Activated CD8-positive, alpha-beta T cell treated with anti-CD3 and anti-CD28 coated beads for 36 hours (primary cell): ENCODE data around the gene RAB13. TPM values are rescaled to one million over a fixed set of nuclear protein-coding genes. Genes with fewer than 3 reads are reported as not detected.
"Not testable (repeated sequence)": the region's sequence is repeated elsewhere in the genome, so short reads cannot be mapped to it uniquely, and the experiment has no call there.

ENCODE experiments used
- ATAC-seq: fragments of 200-7000 bp; cut with Tn5 transposase; one replicate; pipeline ENCODE4 v1.10.0; 2021; ENCODE audit warnings: mild to moderate bottlenecking, moderate library complexity
- CTCF ChIA-PET: fragments of 350-600 bp; sonication (Branson Sonifier 250); formaldehyde crosslinking; loops from one replicate; lab custom pipeline; 2021; ENCODE audit warnings: antibody characterized with exemption; lab: Charles Lee
- POLR2A ChIA-PET: fragments of 350-600 bp; sonication (Branson Sonifier 250); formaldehyde crosslinking; loops from one replicate; lab custom pipeline; 2021; ENCODE audit warnings: antibody characterized with exemption; lab: Charles Lee
- DNase-seq: peaks from one replicate; pipeline ENCODE4 v3.0.0-alpha.2; 2020
- H3K27ac Mint-ChIP-seq: one replicate; pipeline ENCODE4 v1.8.0; 2021; ENCODE audit warnings: mild to moderate bottlenecking, mixed read lengths
- H3K27me3 Mint-ChIP-seq: one replicate; pipeline ENCODE4 v1.8.0; 2021; ENCODE audit warnings: mixed read lengths
- H3K36me3 Mint-ChIP-seq: one replicate; pipeline ENCODE4 v1.8.0; 2021; ENCODE audit warnings: low read depth, mixed read lengths
- H3K4me1 Mint-ChIP-seq: one replicate; pipeline ENCODE4 v1.8.0; 2021; ENCODE audit warnings: low read depth, mixed read lengths
- H3K4me3 Mint-ChIP-seq: one replicate; pipeline ENCODE4 v1.8.0; 2021; ENCODE audit warnings: mild to moderate bottlenecking, moderate library complexity, mixed read lengths
- H3K9me3 Mint-ChIP-seq: one replicate; pipeline ENCODE4 v1.8.0; 2021; ENCODE audit warnings: mixed read lengths
- CTCF ChIP-seq: fragments of 200-600 bp; IDR thresholded peaks from one replicate; pipeline ENCODE4 v1.8.0; 2022; ENCODE audit warnings: antibody characterized with exemption, mild to moderate bottlenecking
- intact Hi-C: fragments of 100-400 bp; cut with micrococcal nuclease; formaldehyde crosslinking; loops from one replicate; pipeline ENCODE4 v1.10.0; 2022
- total RNA-seq, 2 experiments: library from RNA; stranded (reverse); gene quantifications; one replicate each; pipeline ENCODE4 v1.2.3, GENCODE V29; 2021

The RAB13 gene
- total RNA-seq, 2 experiments from 2014 or later, result 41.7 to 45.6 TPM

DNA sequence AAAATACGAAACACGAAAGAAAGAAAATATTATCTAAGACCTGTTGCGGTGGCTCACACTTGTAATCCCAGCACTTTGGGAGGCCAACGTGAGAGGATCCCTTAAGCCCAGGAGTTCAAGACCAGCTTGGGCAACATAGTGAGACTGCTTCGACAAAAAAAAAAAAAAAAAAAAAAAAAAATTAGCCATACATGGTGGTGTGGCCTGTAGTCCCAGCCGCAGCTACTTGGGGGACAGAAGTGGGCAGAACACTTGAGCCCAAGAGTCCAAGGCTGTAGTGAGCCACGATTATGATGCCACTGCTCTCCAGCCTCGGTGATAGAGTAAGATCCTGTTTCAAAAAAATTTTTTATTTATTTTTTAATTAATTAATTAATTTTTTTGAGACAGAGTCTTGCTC is 1.5 kb upstream of the RAB13 start:
- Mint-ChIP-seq H3K4me3 (no peak overlapping the region), H3K27me3 (no peaks in the 10 kb centered on the region), H3K4me1 (peaks cover 37% of the 10 kb centered on the region), H3K27ac (peak overlapping the region; percentile 89), H3K9me3 (no peaks in the 10 kb centered on the region), H3K36me3 (peaks cover 29% of the 10 kb centered on the region)
- no peak for TF ChIP-seq CTCF
- POLR2A ChIA-PET, result interaction anchor here (1.0 to 12.7 kb wide), 7 partner anchors 16 to 196 kb away, joined by 4 to 237 read pairs (median 7); partner anchors contain the start of genes CREB3L4, JTB and SLC39A1
- no peak for DNase-seq
- CTCF ChIA-PET, result interaction anchor here (0.7 to 5.1 kb wide), 26 partner anchors 8 to 354 kb away, joined by 3 to 73 read pairs (median 8); partner anchors contain the start of genes CHTOP, CREB3L4, DENND4B and GATAD2B
- intact Hi-C loops, result loop anchor here (2.0 to 5.0 kb wide), 2 partner anchors 189 to 315 kb away; partner anchors contain the start of gene ILF2
- no peak for ATAC-seq

DNA sequence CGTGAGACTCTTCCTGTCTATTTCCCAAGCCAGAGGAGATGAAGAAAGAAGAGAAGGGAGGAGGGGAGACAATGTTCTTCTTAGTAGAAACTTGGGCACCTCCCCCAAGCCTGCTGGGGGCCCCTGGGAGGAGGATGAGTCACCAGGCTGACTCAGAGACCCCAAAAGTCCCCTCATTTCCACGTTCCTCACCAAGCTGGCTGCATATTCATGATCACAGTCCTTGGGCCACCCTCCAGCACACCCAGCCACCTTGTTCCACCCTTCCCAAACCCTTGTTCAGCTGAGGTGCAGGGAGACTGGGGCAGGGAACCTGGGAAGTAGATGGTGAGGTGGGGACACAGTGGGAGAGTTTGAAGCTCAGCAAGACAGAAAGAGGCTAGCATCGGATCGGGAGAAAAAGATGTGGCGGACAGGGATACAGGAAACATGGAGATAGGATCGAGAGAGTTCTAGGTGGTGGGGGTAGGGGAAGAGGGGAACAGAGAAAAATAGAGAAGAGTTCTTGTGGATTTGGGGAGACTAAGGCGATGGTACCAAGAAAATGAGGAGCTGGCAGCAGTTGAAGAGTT is 712 bp downstream of the RAB13 start:
- H3K9me3 Mint-ChIP-seq, result no peaks in the 10 kb centered on the region
- intact Hi-C loops, result loop anchor here (5.0 kb wide), 1 partner anchor 313 kb away; the partner anchor contains the start of gene ILF2
- peak overlapping the region; percentile 91 for H3K27ac Mint-ChIP-seq
- no peak for TF ChIP-seq CTCF
- DNase-seq (peak; percentile 83), ATAC-seq (peak; percentile 78)
- no peaks in the 10 kb centered on the region for H3K27me3 Mint-ChIP-seq
- peak overlapping the region; percentile 85 for H3K4me3 Mint-ChIP-seq
- peaks cover 30% of the 10 kb centered on the region for H3K4me1 Mint-ChIP-seq
- POLR2A ChIA-PET, result interaction anchor here (0.7 to 12.7 kb wide), 11 partner anchors 13 to 320 kb away, joined by 3 to 237 read pairs (median 4); partner anchors contain the start of genes CREB3L4, JTB and SLC39A1
- H3K36me3 Mint-ChIP-seq, result peaks cover 13% of the 10 kb centered on the region
- CTCF ChIA-PET, result interaction anchor here (0.9 to 5.1 kb wide), 17 partner anchors 10 to 350 kb away, joined by 3 to 73 read pairs (median 11); partner anchors contain the start of genes CREB3L4, DENND4B, INTS3 and JTB

GRCh38 chr1:153984123-153984894 is 1.8 kb downstream of the RAB13 start:
- H3K4me1 Mint-ChIP-seq, result peaks cover 27% of the 10 kb centered on the region
- intact Hi-C loops, result no loop called here
- ChIA-PET CTCF (interaction anchor here (1.0 to 5.1 kb wide), 8 partner anchors 9 to 186 kb away, joined by 3 to 73 read pairs (median 30); partner anchors contain the start of genes CREB3L4, DENND4B, JTB and SLC39A1), POLR2A (interaction anchor here (1.2 to 12.7 kb wide), 4 partner anchors 12 to 321 kb away, joined by 3 to 237 read pairs (median 4); partner anchors contain the start of genes CREB3L4 and JTB)
- ATAC-seq (no peak), DNase-seq (no peak)
- peaks cover 13% of the 10 kb centered on the region for H3K36me3 Mint-ChIP-seq
- no peaks in the 10 kb centered on the region for H3K27me3 Mint-ChIP-seq
- H3K4me3 Mint-ChIP-seq, result peak overlapping the region; percentile 1
- no peaks in the 10 kb centered on the region for H3K9me3 Mint-ChIP-seq
- no peak overlapping the region for H3K27ac Mint-ChIP-seq
- TF ChIP-seq CTCF, result no peak

DNA sequence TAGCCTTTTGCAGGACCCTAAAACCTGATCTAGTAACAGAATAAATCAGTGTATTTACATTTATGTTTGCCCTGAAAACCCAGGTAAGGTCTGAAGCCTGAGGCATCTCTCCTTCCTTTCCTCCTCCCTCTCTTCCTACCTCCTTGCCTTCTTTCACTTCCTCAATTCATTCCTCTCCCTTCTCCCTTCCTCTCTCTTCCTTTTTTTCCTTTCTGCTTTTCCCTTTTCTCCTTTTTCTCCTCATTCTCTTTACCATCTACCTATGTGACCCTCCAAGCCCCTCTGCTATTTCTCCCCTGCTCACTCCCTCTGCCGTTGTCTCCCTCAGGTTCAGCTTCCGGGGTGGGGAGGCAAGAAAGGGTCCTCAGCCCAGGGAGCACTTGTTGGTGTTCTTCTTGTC is 4.4 kb downstream of the RAB13 start:
- H3K27me3 Mint-ChIP-seq, H3K9me3 Mint-ChIP-seq, DNase-seq, CTCF ChIA-PET, intact Hi-C loops, H3K4me3 Mint-ChIP-seq, H3K27ac Mint-ChIP-seq, ATAC-seq: not testable (repeated sequence)
- POLR2A ChIA-PET, result interaction anchor here (1.1 to 1.4 kb wide), 3 partner anchors 9 to 37 kb away, joined by 3 to 5 read pairs (median 5); partner anchors contain the start of genes CREB3L4 and RPS27
- peaks cover 30% of the 10 kb centered on the region for H3K4me1 Mint-ChIP-seq
- peaks cover 23% of the 10 kb centered on the region for H3K36me3 Mint-ChIP-seq

DNA sequence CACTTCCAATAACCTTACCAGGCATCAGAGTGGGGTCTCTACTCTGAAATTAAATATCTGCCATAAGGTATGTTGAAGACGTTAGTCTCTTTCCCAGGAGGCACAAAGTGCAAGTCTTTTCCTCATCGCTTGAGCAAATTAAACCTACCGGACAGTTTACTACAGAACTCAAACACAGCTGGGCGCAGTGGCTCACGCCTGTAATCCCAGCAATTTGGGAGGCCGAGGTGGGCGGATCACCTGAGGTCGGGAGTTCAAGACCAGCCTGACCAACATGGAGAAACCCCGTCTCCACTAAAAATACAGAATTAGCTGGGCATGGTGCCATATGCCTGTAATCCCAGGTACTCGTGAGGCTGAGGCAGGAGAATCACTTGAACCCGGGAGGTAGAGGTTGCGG is 7.0 kb downstream of the RAB13 start:
- CTCF ChIA-PET, result interaction anchor here (5.1 kb wide), 1 partner anchor 12 kb away, joined by 35 read pairs; the partner anchor contains the start of gene CREB3L4
- H3K9me3 Mint-ChIP-seq, intact Hi-C loops, ATAC-seq, DNase-seq, H3K27me3 Mint-ChIP-seq: not testable (repeated sequence)
- Mint-ChIP-seq H3K27ac (peak overlapping the region; percentile 95), H3K36me3 (peaks cover 45% of the 10 kb centered on the region), H3K4me3 (peak overlapping the region; percentile 99), H3K4me1 (peaks cover 22% of the 10 kb centered on the region)
- POLR2A ChIA-PET, result interaction anchor here (1.0 to 13.9 kb wide), 8 partner anchors 10 to 243 kb away, joined by 3 to 237 read pairs (median 22); partner anchors contain the start of genes CREB3L4, CRTC2, GATAD2B and RAB13
